PFSK-1 (cell line): ENCODE data around the gene DNAAF6. TPM values are rescaled to one million over a fixed set of nuclear protein-coding genes. Genes with fewer than 3 reads are reported as not detected.

Experiments used
- FOXP2 ChIP-seq: optimal IDR thresholded peaks from 2 replicates; pipeline ENCODE3; 2011; ENCODE audit warnings: borderline replicate concordance, control low read depth, inconsistent platforms; ENCODE audit not compliant: insufficient read depth; ENCODE audit errors: extremely low read length, extremely low read depth
- POLR2AphosphoS5 ChIP-seq: IDR thresholded peaks from 2 replicates; pipeline ENCODE4 v1.6.1; 2012; ENCODE audit warnings: low read depth, mild to moderate bottlenecking, control low read depth, low read length, moderate library complexity
- SIN3A ChIP-seq: IDR thresholded peaks from 2 replicates; pipeline ENCODE4 v1.6.1; 2012; ENCODE audit warnings: mild to moderate bottlenecking, low read length, moderate library complexity, borderline replicate concordance; ENCODE audit not compliant: insufficient read depth
- TAF1 ChIP-seq: IDR thresholded peaks from 2 replicates; pipeline ENCODE4 v1.6.1; 2012; ENCODE audit warnings: low read length, control low read depth, borderline replicate concordance; ENCODE audit not compliant: insufficient read depth
- polyA plus RNA-seq: library from polyadenylated mRNA; unstranded; fragments of >200 nt; gene quantifications from one replicate; pipeline ENCODE4 v1.2.1, GENCODE V29; 2012; ENCODE audit warnings: low read depth, missing spikeins; ENCODE audit not compliant: insufficient read length
- TF ChIP-seq, protein P1 (sequence below), 2 experiments: IDR thresholded peaks; 2 replicates each; pipeline versions ENCODE4 v1.6.1 to v1.8.0; 2011 to 2012; ENCODE audit warnings: low read depth in 2 of 2, low read length in 2 of 2, control low read depth in 1 of 2, inconsistent platforms in 1 of 2, mild to moderate bottlenecking in 1 of 2, moderate library complexity in 1 of 2; ENCODE audit not compliant: insufficient read depth in 1 of 2

DNAAF6 gene
- not detected for polyA plus RNA-seq

DNA sequence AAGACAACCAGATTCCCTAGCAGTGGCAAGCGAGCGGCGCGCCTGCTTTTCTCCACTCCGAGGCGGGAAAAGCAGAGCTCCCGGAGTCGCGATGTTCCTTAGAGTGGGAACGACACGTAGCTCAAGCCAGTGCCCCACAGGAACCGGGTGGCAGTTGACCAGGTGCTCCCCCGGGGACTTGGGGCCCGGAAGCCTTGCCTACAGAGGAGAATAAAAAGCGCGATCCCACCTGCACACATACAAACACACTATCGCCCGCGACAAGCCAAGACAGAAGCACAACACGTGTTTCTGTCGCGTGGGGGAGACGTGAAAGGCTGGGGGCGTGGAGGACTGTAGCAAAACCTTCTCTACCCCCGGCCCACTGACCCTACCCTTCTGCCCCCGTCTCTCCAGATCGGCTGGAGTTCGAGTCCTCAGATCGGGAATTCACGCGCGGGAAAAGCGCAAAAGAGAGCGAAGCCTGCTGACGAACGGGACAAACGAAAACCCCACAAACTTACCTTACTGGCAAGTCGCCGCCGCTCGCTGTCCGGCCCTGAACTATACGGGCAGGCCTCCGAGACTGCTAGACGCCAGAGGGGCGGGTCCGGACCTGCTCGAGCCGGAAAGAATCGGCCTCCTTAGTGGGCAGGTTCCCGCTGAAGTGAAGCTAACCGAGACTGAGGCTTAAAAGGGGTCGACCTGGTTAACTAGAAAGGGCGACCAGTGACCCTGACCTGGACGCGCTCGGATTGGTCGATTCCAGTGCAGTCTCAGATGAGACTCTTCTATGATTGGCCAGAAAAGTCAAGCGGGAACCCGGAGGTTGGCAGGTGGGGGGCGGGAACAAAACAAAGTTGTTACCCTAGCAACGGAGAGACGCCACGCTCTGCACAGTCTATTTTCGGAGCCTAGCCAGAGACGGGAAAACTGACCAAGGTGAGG is at the start of gene DNAAF6, which contains the start of gene NUP62CL:
DNAAF6 (plus strand) TSS at position 842 of the 927 bp plus-strand sequence. CDS start 6,265 bp downstream, outside the sequence.
NUP62CL (minus strand) TSS at position 664 of the 927 bp plus-strand sequence. CDS start 31,287 bp downstream, outside the sequence.
- TF ChIP-seq POLR2AphosphoS5, result no peak

- TF ChIP-seq FOXP2, result no peak
- TF ChIP-seq POLR2AphosphoS5, result no peak
- no peak for TF ChIP-seq TAF1
Observed at GRCh38 chrX:107167163-107167921, 39.1 kb upstream of the DNAAF6 start.

- no peak for TF ChIP-seq FOXP2
- TF ChIP-seq TAF1, result no peak
- TF ChIP-seq POLR2AphosphoS5, result no peak
- TF ChIP-seq SIN3A, result no peak
- TF ChIP-seq, protein P1, sequence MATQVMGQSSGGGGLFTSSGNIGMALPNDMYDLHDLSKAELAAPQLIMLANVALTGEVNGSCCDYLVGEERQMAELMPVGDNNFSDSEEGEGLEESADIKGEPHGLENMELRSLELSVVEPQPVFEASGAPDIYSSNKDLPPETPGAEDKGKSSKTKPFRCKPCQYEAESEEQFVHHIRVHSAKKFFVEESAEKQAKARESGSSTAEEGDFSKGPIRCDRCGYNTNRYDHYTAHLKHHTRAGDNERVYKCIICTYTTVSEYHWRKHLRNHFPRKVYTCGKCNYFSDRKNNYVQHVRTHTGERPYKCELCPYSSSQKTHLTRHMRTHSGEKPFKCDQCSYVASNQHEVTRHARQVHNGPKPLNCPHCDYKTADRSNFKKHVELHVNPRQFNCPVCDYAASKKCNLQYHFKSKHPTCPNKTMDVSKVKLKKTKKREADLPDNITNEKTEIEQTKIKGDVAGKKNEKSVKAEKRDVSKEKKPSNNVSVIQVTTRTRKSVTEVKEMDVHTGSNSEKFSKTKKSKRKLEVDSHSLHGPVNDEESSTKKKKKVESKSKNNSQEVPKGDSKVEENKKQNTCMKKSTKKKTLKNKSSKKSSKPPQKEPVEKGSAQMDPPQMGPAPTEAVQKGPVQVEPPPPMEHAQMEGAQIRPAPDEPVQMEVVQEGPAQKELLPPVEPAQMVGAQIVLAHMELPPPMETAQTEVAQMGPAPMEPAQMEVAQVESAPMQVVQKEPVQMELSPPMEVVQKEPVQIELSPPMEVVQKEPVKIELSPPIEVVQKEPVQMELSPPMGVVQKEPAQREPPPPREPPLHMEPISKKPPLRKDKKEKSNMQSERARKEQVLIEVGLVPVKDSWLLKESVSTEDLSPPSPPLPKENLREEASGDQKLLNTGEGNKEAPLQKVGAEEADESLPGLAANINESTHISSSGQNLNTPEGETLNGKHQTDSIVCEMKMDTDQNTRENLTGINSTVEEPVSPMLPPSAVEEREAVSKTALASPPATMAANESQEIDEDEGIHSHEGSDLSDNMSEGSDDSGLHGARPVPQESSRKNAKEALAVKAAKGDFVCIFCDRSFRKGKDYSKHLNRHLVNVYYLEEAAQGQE (IDR thresholded peaks at IDR 0.05; ENCODE audit: insufficient read depth in 1 of 2, low read depth in 2 of 2, low read length in 2 of 2), result no peak
Observed at GRCh38 chrX:107168257-107168656, 38.2 kb upstream of the DNAAF6 start.

DNA sequence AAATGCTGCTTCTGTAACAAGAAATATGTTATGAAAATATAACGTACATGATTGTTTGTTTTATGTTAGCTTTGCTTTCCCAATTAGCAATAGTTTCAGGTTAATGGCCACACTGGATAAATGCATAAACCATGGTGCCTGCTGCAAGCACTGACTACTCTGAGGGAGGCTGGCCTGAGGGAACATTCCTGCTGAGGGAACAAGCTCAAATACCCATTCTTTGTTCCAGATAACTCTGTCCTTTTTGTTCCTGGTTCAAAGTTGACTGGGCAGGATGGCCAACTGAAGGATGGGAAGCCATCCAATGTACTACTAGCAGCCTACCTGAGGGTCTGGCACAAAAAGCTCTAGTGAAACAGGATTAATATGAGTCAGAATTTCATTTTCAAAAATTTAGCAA is 37.7 kb upstream of the DNAAF6 start:
- TF ChIP-seq TAF1, result no peak

- TF ChIP-seq POLR2AphosphoS5, result no peak
- TF ChIP-seq, protein P1 (IDR thresholded peaks at IDR 0.05; ENCODE audit: insufficient read depth in 1 of 2, low read depth in 2 of 2, low read length in 2 of 2), result no peak
- no peak for TF ChIP-seq TAF1
- TF ChIP-seq FOXP2, result no peak
- no peak for TF ChIP-seq SIN3A
Observed at GRCh38 chrX:107171369-107172102, 34.9 kb upstream of the DNAAF6 start.

DNA sequence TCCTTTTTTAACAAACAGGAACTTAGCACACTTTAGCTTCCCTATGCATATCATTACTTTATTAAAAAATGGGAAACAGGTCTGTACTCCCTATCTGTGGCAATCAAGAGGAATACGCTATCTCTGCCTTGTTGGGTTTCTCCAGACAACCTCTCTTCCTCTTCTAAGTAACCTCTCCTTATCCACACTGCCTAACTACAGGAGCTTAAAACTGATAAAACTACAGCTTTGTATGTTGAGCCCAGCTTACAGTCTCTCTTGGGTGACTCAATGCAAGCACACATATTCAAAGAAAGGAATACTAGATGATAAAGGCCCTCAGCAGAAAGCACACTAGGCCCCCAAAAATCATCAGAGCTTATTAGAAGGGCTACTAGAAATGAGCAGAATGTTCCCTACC is 9.1 kb upstream of the DNAAF6 start:
- TF ChIP-seq FOXP2 (no peak), POLR2AphosphoS5 (no peak), TAF1 (no peak), SIN3A (no peak)
- TF ChIP-seq, protein P1 (IDR thresholded peaks at IDR 0.05; ENCODE audit: insufficient read depth in 1 of 2, low read depth in 2 of 2, low read length in 2 of 2), result no peak
